Brain microvascular endothelial cell (primary cell): ENCODE results near the gene HOXA13.

Source experiments
- DNase-seq: peaks from one replicate; pipeline ENCODE4 v3.0.0-alpha.2; 2020
- H3K27ac ChIP-seq: fragments of 250-450 bp; sonication (Bioruptor Pico); 2 replicates; pipeline ENCODE4 v1.5.1; 2020; ENCODE audit warnings: mild to moderate bottlenecking, moderate library complexity
- H3K27me3 ChIP-seq: fragments of 250-450 bp; sonication (Bioruptor Pico); replicated peaks from 2 replicates; pipeline ENCODE4 v1.5.1; 2020; ENCODE audit warnings: mild to moderate bottlenecking
- H3K36me3 ChIP-seq: fragments of 250-450 bp; sonication (Bioruptor Pico); replicated peaks from 2 replicates; pipeline ENCODE4 v1.5.1; 2020; ENCODE audit warnings: mild to moderate bottlenecking
- H3K4me3 ChIP-seq: 2 replicates; pipeline ENCODE4 v1.5.1; 2011; ENCODE audit warnings: low read depth, mild to moderate bottlenecking, control low read depth, low read length, moderate library complexity
- in situ Hi-C: cut with HindIII; loops from 2 replicates; pipeline ENCODE4 v1.10.0; 2017; ENCODE audit warnings: low sequenced_read_pairs, low pct_ligation_motif_present
- TF ChIP-seq, protein P1 (sequence below): IDR thresholded peaks from 2 replicates; pipeline ENCODE4 v1.5.1; 2011; ENCODE audit warnings: low read depth, mild to moderate bottlenecking, moderate library complexity, low read length, control low read depth, inconsistent platforms; ENCODE audit errors: missing control alignments

Gene HOXA13

GRCh38 chr7:27148756-27149641 is 50.9 kb downstream of the HOXA13 start:
- H3K27me3 ChIP-seq: peaks cover 95% of the 10 kb centered on the region

DNA sequence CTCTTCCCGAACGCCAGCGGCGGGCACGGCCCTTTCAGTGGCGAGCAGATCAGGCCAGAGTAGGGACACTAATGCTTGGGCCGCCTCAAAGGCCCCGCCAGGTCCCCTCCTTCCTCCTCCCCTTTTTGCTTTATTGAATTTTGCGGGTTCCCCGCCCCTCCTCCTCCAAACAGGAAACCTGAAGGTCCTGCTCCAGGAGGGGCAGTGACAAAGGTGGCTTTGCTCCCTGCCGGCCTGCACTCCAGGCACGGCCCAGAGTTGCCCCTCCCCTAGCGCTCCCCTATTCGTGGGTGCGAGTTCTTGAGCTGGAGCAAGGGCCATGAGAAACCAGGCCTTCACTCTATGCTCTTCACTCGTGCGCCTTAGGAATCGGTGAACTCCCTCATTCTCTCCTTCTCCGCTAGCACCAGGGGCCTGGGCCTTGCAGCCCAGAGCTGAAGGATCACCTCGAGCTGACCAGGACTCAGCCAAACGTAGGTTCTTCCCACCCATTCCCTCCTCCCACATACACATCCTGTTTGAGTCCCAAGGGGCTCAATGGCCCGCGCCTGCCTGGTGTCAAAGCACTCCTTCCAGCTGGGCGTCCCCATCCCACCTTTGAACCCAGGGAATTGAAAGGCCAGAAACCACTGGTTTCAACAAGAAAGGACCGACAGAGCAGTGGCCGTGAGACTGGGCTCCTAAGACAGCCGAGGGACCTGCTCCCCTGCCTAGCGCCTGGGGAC is 51.7 kb downstream of the HOXA13 start:
- H3K27ac ChIP-seq: no peak overlapping the region
- DNase-seq: no peak
- no peaks in the 10 kb centered on the region for H3K36me3 ChIP-seq
- H3K27me3 ChIP-seq: peaks cover 95% of the 10 kb centered on the region
- TF ChIP-seq, protein P1, sequence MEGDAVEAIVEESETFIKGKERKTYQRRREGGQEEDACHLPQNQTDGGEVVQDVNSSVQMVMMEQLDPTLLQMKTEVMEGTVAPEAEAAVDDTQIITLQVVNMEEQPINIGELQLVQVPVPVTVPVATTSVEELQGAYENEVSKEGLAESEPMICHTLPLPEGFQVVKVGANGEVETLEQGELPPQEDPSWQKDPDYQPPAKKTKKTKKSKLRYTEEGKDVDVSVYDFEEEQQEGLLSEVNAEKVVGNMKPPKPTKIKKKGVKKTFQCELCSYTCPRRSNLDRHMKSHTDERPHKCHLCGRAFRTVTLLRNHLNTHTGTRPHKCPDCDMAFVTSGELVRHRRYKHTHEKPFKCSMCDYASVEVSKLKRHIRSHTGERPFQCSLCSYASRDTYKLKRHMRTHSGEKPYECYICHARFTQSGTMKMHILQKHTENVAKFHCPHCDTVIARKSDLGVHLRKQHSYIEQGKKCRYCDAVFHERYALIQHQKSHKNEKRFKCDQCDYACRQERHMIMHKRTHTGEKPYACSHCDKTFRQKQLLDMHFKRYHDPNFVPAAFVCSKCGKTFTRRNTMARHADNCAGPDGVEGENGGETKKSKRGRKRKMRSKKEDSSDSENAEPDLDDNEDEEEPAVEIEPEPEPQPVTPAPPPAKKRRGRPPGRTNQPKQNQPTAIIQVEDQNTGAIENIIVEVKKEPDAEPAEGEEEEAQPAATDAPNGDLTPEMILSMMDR: no peak
- H3K4me3 ChIP-seq: no peak overlapping the region
- in situ Hi-C loops: no loop called here

More at GRCh38 chr7:27148756-27149641, 50.9 kb downstream of the HOXA13 start:
- no peak overlapping the region for H3K27ac ChIP-seq
- DNase-seq: no peak
- TF ChIP-seq, protein P1: no peak
- H3K4me3 ChIP-seq: no peak overlapping the region
- no peaks in the 10 kb centered on the region for H3K36me3 ChIP-seq
- in situ Hi-C loops: no loop called here

- H3K4me3 ChIP-seq: no peak within 1 kb of the TSS
- no peak for DNase-seq
- TF ChIP-seq, protein P1: no peak
- H3K27me3 ChIP-seq: peaks cover 95% of the 10 kb centered on the region
- no peak within 1 kb of the TSS for H3K27ac ChIP-seq
- no peaks in the 10 kb centered on the region for H3K36me3 ChIP-seq
- in situ Hi-C loops: no loop called here
Measured at GRCh38 chr7:27147199-27148030, 52.5 kb downstream of the HOXA13 start, which contains the start of gene HOXA6. HOXA6 (minus strand) TSS chr7:27147774; CDS start chr7:27147749, 25 bp downstream.

GRCh38 chr7:27146491-27147198 is 53.2 kb downstream of the HOXA13 start:
- no peak overlapping the region for H3K4me3 ChIP-seq
- peaks cover 95% of the 10 kb centered on the region for H3K27me3 ChIP-seq
- no peak overlapping the region for H3K27ac ChIP-seq
- H3K36me3 ChIP-seq: no peaks in the 10 kb centered on the region
- DNase-seq: no peak
- in situ Hi-C loops: no loop called here
- TF ChIP-seq, protein P1: no peak

DNA sequence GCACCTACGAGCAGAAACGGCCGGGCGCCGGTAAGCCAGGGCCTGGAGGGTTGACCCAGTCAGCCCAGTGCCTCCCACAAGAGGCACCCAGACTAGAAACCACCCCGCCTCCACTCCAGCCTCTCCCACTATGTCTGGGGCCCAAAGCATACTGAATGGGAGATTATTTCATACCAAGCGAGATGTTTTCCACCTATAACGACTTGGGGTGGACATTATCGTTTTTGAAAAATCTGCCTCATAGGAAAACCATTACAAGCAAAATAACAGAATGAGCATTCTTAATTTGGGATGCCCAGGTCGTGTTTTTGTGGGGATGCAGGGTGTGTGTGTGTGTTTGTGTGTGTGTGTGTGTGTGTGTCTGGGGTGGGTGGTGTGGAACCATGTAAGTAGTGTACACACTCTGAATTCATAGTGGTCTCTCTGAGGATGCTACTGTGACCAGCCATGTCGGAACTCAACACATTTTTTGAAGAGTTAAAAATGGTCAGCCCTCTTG is 53.9 kb downstream of the HOXA13 start:
- no peak overlapping the region for H3K27ac ChIP-seq
- peaks cover 95% of the 10 kb centered on the region for H3K27me3 ChIP-seq
- TF ChIP-seq, protein P1: no peak
- no peaks in the 10 kb centered on the region for H3K36me3 ChIP-seq
- in situ Hi-C loops: no loop called here
- H3K4me3 ChIP-seq: no peak overlapping the region
- no peak for DNase-seq
